HPDE6-E6E7 (cell line): Measurements from ENCODE around the gene OPCML.

Source experiments
- DNase-seq: peaks from one replicate; pipeline ENCODE4 v3.0.0; 2011; ENCODE audit warnings: missing footprints; ENCODE audit errors: extremely low spot score

Gene OPCML

DNA sequence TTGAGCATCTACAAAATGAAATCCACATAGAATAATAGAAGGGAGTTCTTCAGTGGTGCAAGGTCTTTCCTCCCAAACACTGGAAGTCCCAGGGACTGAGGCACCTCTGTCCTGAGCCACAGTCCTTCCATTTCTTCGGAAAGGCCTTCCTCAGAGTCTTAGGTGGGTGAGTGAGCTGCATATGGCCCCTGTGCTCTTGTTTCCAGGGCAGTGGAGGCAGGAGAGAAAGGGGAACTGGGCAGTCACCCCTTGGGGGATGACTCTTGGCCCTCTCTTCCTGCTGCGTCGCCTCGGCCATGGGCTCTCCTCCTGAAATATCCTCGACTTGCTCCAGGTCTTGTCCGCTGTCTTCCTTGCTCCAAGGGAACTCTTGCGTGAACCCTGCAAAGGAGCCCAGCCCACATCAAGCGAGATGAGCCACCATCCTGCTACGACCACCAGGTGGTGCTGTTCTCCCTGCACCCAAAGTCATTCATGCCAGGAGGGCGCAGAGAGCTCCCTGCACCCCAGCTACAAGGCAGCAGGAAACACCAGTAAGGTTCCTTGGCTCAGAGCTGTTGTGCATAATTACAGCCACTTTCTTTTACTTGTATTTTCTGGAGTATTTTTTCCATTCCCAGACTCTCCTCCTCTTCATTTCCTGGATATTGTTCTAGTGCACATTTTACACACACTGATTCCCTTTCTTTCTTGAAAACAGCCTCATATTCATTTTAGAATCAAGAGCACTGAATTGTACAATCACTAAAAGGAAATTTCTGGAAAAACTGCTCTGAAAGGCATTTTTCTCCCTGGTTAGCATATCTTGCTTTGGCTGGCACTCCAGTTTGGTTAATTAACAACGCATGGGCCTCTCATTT, 397.8 kb downstream of the OPCML start:
- DNase-seq: no peak

- no peak for DNase-seq
Measured at GRCh38 chr11:133133606-133134005, 398.7 kb downstream of the OPCML start.

DNA sequence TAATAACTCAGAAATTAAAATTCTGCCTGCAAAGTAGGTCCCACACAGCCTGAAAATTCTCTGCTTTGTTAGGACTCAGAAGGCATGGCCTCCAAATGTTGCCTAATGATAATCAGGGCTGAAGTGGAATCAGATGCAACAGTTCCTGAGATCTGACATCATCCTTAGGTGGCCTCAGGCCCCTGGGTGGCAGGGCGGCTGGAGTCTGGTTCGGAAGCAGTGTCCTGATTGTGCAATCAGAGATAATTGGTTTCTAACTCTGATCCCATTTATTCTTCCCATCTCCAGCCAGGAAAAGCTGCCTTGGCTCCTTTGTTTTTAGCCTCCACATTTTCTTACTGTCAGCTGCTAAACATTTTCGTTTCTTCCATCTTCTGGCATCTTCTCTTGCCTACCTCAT, 399.3 kb downstream of the OPCML start:
- DNase-seq: no peak

DNA sequence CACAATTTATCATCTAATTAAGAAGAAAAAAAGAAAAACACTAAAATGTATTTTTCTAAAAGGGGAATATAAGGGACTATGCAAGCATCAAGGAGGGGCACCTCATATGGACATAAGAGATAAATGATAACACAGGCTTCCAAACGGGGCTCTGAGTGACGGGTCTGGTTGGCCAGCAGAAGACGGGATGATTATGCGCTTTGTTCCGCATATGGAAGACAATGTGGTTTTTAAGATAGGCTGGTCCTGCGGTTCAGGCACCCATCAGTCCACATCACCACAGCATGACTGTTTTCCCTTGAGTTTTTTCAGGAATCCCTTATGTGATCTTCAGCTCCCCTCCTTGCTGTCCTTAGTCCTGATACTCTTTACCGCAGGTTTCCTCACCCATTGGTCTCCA, 404.6 kb downstream of the OPCML start:
- no peak for DNase-seq

DNA sequence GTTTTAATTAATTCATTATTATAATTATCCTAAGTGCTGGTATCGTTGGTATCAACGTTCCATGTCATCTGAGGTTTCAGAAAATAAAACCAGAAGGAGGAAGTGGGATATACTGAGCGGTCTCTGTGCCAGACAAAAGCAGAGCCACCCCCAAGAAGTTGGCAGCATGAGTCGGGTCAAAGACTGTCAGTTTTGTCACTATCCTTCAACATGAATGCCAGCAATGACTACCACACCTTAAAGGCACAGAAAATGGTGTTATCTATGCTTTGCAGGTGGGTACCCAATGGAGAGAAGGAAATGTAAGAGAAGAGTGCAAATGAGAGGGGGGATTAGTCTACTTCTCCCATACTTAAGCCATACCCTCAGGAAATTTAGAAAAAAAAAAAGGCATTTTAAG, 408.5 kb downstream of the OPCML start:
- no peak for DNase-seq

DNA sequence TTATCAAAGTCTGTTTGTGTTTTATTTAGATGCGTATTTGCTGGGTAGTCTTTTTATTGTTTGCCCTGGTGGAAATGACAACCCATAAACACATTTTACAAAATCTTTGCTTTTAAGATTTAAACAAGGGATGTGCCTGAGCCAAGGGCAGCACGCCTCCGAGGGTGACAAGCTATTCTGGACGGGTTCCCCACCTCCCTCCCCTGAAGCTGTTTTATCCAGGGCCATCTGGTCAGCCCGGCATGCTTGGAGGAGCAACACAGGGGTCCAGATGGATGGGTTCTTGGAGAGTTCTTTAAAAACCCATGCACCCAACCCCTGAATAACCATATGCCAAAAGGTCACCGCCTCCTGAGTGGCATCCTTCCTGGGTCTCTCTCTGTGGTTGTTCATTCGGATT, 408.9 kb downstream of the OPCML start:
- DNase-seq: no peak

DNA sequence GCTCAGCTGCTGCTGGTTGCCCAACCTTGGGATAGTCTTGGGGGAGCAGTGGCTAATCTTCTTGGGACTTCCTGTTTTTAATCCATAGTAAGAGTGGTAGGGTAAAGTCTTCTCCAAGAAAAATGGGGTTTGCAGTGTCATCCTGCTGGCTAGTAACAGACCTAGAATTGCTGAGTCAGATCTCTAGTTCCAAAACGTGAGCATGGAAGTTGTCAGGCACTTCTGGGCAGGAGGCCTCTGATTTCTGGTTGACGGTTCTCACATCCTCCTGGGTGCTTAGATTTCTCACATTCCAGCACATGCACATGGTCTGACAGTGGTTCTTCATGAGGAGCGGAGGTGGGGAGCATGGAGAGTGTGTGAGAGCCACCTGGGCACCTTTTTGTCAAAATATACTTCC, 410.0 kb downstream of the OPCML start:
- no peak for DNase-seq

DNA sequence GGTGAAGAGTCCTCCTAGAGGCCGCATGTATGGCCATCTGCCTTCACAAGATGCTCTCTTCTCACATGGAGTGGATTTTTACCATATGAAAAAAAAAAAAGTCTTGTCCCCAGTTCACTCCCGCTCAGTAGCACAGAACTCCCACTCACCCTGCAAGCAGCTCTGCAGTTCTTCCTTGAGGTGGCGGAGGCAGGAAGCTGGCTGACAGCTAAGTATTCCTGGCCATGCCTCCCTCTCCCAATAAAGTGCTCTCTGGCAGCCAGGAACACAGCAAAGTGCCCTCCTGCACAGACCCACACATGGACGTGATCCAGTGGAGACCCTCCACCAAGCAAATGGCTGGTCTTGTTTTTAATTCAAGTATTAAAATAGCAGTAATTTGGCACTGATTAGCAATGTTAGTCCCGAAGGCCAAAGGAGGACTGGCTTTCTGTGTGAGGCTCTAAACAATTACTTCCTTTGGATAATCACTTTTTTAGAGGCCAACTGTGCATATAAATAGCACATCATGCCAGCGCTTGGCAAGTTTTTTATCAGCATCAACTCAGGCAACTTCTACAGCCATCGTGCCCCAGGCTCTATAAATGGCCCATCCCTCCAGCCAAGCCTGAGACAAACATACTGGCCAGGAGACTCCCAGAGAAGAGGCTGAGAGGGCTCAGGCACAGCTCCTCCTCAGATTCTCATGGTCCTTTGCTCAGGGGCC, 413.6 kb downstream of the OPCML start:
- DNase-seq: no peak

DNA sequence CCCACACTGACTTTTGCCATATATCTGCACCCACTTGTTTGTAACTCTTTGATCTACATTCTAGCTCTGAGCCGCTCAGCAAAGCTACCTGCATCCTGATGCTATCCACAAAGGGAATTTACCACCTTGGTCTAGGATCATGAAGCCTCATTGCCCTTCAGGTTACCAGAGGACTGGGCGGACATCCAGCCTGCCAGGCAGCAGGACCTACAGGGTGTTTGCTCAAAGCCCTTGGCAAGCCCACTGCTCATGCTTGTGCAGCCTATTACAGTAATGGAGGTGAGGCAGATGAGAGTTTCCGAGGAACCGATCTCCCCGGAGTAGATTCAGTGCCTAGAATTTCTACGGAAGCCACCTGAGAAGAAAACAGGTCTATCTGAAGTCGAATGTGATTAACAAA, 417.2 kb downstream of the OPCML start:
- no peak for DNase-seq

GRCh38 chr11:133107763-133108162, 424.5 kb downstream of the OPCML start:
- DNase-seq: no peak

DNA sequence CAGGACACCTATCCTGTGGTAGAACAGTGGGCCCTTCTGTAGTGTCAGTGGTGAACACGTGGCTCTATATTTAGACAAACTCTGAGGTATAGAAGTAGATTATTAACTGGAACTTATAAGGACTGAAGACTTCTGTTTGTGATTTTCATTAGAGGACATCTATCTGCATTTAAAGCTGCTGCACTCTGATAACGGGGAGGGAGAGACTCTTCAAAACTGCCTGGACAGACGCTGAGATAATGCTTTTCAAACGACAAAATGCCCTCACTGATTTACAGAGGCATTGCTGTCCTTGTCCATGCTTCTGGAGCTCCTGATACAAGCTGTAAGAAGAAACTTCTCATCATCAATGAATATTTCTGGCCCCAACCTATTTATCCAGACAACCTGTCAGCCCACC, 425.2 kb downstream of the OPCML start:
- DNase-seq: no peak

DNA sequence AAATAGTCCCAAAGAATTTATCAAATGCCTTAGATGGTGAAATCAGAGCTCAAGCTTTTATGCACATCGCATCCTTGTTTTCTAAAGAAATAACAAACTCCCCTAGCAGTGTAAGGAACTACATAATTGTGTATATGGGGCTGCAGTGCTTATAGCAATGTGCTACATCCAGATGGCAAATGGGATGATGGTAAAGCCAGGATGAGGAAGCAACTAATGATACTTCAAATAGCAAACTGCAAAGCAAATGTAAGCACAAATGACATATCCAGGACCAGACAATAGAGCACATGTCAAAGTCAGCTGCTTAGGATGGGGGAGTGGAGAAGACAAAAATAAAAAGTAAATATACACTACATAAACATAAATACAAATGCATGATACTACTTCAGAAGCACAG, 425.9 kb downstream of the OPCML start:
- DNase-seq: no peak

GRCh38 chr11:133104009-133104744, 428.1 kb downstream of the OPCML start:
- no peak for DNase-seq

- DNase-seq: no peak
Measured at GRCh38 chr11:133096981-133097380, 435.3 kb downstream of the OPCML start.

DNA sequence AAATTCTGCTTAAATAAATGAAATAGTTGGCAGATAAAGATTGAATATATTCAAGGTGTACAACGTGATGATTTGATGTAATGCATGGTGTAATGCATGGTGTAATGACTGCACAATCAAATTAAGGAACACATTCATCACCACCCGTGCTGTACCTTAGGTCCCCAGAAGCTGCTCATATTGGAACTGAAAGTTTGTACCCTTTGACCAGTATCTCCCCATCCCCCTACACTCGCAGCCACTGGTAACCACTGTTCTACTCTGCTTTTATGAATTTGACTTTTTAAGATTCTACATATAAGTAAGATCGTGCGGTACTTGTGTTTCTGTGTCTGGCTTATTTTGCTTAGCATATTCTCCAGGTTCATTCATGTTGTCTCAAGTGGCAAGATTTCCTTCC, 445.8 kb downstream of the OPCML start:
- no peak for DNase-seq

DNA sequence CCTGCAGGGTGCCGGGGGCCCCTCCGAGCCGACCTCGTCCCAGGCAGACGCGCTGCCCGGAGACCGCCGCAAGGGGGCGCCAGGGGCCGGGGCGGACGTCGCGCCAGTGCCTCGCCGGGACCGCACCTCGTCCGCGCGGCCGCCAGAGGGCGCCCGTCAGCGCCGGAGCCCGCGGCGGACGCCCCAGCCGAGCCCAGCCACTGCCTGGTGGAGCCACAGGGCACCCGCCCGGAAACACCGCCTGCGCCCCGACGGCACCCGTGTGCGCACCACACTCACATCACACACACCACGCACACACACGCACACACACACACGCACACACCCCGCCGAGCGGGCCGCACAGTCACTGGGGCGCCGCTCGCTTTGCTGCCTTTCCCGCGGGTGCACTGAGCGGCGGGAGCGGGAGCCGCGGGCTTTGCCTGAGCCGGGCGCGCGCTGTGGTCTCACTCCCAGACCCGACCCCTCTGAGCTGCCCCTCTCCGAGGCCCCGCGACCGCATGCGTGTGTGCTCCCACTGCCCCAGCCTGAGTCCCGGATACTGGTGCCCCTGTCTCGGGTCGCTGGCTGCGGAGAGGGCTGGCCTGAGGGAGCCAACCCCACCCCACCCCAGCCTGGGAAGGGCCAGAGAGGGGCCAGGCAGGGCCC, 449.3 kb downstream of the OPCML start:
- no peak for DNase-seq

DNA sequence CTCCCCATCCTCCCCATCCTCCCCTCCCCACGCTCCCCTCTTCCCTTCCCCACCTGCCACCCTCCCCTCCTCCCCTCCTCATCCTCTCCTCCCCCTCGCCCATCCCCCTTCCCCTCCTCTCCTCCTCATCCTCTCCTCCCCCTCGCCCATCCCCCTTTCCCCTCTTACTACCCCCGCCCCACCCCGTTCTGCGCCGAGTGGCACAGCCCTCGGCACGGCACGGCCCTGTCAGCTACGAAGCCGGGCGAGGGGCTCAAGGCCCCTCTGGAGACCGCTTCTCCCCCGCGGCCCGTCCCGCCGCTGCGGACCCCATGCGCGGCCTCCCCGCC, 449.9 kb downstream of the OPCML start:
- DNase-seq: no peak

GRCh38 chr11:133081730-133082452, 450.4 kb downstream of the OPCML start:
- no peak for DNase-seq

GRCh38 chr11:133081020-133081419, 451.3 kb downstream of the OPCML start:
- DNase-seq: no peak

GRCh38 chr11:133078591-133079404, 453.5 kb downstream of the OPCML start:
- no peak for DNase-seq

DNA sequence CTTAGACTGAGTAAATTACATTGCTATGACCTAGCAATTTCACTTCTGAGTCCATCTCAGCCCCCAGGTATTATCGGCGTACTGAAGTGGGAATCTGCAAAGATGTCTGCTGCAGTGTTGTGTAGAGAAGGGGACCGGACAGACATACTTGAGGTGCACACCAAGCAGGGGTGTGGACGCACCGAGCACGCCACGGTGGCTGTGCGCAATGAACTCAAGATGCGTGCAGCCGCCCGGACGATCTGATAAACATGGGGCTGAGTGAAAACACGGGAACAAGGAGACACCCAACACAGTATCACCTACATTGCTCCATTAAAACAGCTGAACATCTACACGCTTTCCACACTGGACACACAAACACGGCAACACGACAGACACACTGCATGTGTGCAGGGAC, 454.3 kb downstream of the OPCML start:
- no peak for DNase-seq
